ENCODE data around the gene BTBD8. TPM values are rescaled to one million over a fixed set of nuclear protein-coding genes. Genes with fewer than 3 reads are reported as not detected.

The BTBD8 gene
- total RNA-seq, 1 donor from 2014 or later = 1.3 TPM

DNA sequence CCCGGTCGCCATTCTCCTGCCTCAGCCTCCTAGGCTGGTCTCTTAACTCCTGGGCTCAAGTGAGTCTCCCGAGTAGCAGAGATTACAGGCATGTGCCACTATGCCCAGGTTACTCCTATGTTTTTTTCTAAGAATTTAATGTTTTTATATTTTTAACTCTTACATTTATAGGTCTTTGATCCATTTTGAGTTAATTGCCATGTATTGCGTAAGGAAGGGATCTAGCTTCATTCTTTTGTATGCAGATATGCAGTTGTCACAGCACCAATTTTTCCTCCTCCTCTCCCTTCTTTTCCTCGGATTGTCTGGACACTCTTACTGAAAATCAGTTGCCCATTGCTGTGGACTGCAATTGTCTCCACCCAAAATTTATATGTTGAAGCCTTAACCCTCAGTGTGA lies 11.5 kb downstream of the BTBD8 start:
- no peak for DNase-seq (ENCODE audit: low read depth in 2 of 2)

DNA sequence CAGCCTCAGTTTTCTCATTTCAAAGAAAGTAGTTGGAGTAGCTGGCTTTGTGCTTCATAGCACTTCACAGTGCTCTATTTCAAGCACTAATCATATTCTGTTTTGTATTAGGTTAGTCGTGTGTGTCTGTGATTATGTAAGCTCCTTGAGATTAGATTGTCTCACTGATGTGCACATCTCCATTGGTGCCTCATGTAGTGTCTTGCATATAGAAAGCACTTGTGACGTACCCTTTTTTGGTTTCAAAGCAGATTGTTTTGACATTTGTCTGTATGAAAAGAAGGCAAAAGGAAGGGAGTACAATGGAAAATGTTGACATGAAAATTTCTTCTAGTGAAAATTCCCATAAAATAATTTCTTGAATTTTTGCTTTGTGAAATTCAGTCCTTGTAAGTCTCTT lies 13.9 kb downstream of the BTBD8 start:
- DNase-seq (ENCODE audit: low read depth in 2 of 2) = no peak

DNA sequence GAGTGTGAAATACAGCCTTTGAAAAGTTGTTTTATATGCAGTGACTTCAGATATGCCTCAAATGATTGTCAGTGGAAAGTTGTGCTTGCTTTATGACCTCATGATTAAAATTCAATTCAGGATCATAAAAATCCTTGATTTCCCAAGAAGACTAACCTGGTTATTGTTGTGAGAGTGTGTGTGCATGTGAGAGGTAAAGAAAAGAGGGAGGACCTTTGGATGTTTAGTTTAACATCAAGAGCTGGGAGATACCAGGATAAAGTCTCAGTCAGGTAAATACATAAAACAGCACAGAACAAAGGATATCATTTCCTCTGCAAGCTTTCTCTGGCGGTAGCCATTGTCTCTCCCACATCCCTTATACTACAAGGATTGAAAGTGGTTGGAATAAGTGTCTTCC lies 14.4 kb downstream of the BTBD8 start:
- DNase-seq (ENCODE audit: low read depth in 2 of 2) = no peak

GRCh38 chr1:92095874-92096273 lies 15.7 kb downstream of the BTBD8 start:
- DNase-seq (ENCODE audit: low read depth in 2 of 2) = no peak

- DNase-seq (ENCODE audit: low read depth in 2 of 2) = no peak
Observed at GRCh38 chr1:92096317-92096716, 16.2 kb downstream of the BTBD8 start.

DNA sequence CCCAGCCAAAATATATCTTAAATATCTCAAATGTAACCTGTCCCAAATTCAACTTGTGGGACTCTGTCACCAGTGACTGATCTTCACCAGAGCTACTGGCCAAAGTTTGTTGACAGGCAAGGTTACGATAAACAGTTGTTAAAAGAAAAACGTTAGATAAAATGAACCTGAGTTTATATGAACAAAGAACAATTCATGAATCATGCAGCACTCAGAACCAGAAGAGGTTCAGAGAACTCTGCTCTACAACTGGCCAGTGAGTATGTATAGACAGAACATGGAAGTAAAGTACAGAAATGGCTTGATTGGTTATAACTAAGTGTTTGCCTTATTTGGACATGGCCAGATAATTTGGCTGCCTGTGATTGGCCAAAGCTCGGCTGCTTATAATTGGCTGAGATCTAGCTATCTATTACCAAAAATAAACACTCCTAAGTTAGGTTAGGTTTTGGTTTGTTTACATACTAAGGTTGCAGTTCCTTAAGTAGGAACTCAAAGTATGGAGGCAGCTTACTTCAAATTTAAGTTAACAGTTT lies 25.5 kb downstream of the BTBD8 start:
- no peak for DNase-seq (ENCODE audit: low read depth in 2 of 2)

- no peak for DNase-seq (ENCODE audit: low read depth in 2 of 2)
Observed at GRCh38 chr1:92108631-92109030, 28.5 kb downstream of the BTBD8 start.

- no peak for DNase-seq (ENCODE audit: low read depth in 2 of 2)
Observed at GRCh38 chr1:92117526-92117925, 37.4 kb downstream of the BTBD8 start.

- no peak for DNase-seq (ENCODE audit: low read depth in 2 of 2)
Observed at GRCh38 chr1:92118826-92119225, 38.7 kb downstream of the BTBD8 start.

DNA sequence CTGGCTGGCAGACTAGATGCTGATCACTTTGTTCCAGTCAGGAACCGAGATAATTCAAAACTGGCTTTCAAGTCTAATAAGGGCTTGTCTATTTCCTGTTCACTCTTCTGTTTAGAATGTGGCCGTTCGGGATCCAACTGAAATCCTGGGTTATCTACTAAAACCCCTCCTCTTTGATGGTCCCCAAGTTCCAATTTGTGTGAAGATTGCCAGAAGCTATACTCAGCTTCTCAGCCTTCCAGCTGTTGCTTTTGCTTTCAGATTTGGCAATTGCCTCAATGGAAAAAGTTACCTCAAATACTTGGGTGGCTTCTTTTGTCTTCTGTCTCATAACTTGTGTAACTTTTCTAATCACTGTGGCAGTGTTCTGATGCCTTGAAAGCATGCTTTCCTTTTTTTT lies 43.7 kb downstream of the BTBD8 start:
- DNase-seq (ENCODE audit: low read depth in 2 of 2) = peak; percentile 2 to 4

GRCh38 chr1:92125204-92125603 lies 45.1 kb downstream of the BTBD8 start:
- no peak for DNase-seq (ENCODE audit: low read depth in 2 of 2)

- no peak for DNase-seq (ENCODE audit: low read depth in 2 of 2)
Observed at GRCh38 chr1:92126088-92126487, 45.9 kb downstream of the BTBD8 start.

- DNase-seq (ENCODE audit: low read depth in 2 of 2) = no peak
Observed at GRCh38 chr1:92134331-92134730, 54.2 kb downstream of the BTBD8 start.

- DNase-seq (ENCODE audit: low read depth in 2 of 2) = no peak
Observed at GRCh38 chr1:92136341-92136740, 56.2 kb downstream of the BTBD8 start.

DNA sequence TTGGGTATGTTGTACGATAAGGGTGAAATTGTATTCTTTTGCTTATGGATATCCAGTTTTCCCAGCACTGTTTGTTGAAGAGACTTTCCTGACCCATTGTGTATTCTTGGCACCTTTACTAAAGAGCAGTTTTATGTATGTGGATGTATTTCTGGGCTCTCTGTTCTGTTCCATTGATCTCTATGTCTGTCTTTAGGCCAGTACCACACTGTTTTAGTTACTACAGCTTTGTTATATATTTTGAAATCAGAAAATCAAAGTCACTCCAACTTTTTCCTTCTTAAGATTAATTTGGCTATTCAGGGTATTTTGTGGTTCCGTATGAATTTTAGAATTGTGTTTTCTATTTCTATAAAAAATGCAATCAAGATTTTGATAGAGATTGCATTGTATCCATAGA lies 74.8 kb downstream of the BTBD8 start:
- DNase-seq (ENCODE audit: low read depth in 2 of 2) = no peak

GRCh38 chr1:92159593-92159992 lies 79.4 kb downstream of the BTBD8 start:
- no peak for DNase-seq (ENCODE audit: low read depth in 2 of 2)

DNA sequence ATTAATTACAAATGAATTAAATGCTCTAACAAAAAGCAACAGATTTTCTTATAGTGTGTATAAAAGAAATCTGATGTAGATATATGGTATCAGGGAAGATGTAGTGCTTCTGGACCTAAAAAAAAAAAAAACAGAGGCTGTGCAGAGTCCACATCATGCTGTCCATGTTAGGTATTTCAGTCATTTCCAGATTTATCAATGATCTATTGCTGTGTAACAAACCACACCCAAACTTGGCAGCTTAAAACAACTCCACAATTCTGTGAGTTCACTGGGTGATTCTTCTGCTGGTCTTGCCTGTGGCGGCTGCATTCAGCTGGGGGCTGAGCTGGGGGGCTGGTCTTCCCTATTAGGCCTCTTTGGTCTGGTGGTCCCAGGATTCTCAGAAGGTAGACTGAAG lies 85.2 kb downstream of the BTBD8 start:
- DNase-seq (ENCODE audit: low read depth in 2 of 2) = no peak

GRCh38 chr1:92167151-92167550 lies 87.0 kb downstream of the BTBD8 start:
- DNase-seq (ENCODE audit: low read depth in 2 of 2) = no peak

- no peak for DNase-seq (ENCODE audit: low read depth in 2 of 2)
Observed at GRCh38 chr1:92168657-92169056, 88.5 kb downstream of the BTBD8 start.

- DNase-seq (ENCODE audit: low read depth in 2 of 2) = no peak
Observed at GRCh38 chr1:92169214-92170005, 89.3 kb downstream of the BTBD8 start.

DNA sequence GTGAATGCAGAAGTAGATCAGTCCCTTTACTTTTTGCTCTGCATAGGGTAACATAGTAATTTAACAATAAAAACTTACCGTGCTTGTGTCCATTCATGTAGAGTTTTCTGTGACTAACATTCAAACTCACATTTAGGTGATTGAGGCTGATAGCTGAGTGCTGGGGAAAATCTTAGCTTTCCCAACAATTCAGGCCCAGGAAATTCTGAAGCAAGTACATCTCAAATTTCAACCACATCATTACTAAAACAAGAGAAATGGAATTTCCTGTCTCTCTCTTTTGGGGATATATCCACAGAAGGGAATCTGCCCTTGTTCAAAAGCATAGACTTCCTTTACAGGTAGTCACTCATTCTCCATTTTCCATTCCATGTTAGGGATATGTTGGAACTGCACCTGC lies 104.5 kb downstream of the BTBD8 start:
- no peak for DNase-seq (ENCODE audit: low read depth in 2 of 2)

- DNase-seq (ENCODE audit: low read depth in 2 of 2) = no peak
Observed at GRCh38 chr1:92186081-92186480, 105.9 kb downstream of the BTBD8 start.

DNA sequence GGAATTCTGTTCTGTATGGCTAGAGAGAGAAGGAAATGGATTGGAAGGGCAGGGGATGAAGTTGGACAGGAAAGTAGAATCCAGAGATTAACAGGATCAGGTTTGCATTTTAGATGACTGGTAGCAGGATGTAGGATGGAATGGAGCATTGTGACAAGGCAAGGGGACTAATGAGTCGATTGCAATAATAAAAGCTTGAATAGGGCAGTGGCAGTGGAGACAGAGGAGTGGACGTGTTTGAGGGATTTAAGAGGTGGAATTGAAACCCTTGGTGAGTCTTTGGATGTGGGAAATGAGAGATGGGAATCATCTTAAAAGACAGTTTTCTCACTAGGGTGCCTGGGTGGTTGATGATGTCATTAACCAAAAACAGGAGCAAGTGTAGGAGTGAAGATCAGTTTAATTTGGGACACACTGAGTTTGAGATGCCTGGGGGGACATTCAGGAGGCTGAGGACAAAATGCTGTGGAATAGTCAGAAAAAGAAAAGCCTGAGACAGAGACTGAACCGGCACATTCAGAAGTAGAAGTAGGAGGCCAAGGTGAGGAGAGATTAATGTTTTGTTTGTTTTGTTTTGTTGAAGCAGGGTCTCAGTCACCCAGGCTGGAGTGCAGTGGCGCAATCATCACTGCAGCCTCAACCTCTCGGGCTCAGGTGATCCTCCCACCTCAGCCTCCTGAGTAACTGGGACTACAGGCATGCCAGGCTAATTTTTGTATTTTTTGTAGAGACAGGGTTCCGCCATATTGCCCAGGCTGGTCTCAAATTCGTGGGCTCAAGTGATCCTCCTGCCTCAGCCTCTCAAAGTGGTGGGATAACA lies 108.5 kb downstream of the BTBD8 start:
- DNase-seq (ENCODE audit: low read depth in 2 of 2) = no peak

Measured in dermis microvascular lymphatic vessel endothelial cell (primary cell).